Measurements from ENCODE around the gene DDX31.

GRCh38 chr9:132616725-132617124, 53.1 kb downstream of the DDX31 start:
- TF ChIP-seq FOXM1 (IDR thresholded peaks at IDR 0.05; ENCODE audit: borderline replicate concordance): no peak
- TF ChIP-seq NFRKB (IDR thresholded peaks at IDR 0.05): no peak
- TF ChIP-seq BHLHE40 (IDR thresholded peaks at IDR 0.05; ENCODE audit: borderline replicate concordance): no peak
- no peak for TF ChIP-seq HDGF (IDR thresholded peaks at IDR 0.05; ENCODE audit: borderline replicate concordance)
- TF ChIP-seq FOXK2 (IDR thresholded peaks at IDR 0.05): no peak
- TF ChIP-seq ZNF384 (IDR thresholded peaks at IDR 0.05): no peak
- no peak for TF ChIP-seq SP1 (IDR thresholded peaks at IDR 0.05)
- TF ChIP-seq ARNT (IDR thresholded peaks at IDR 0.05): no peak
- no peak for TF ChIP-seq CTBP1 (IDR thresholded peaks at IDR 0.05; ENCODE audit: borderline replicate concordance)
- no peak for TF ChIP-seq SUZ12 (IDR thresholded peaks at IDR 0.05)
- TF ChIP-seq FOXA1 (IDR thresholded peaks at IDR 0.05): no peak
- TF ChIP-seq PKNOX1 (IDR thresholded peaks at IDR 0.05): no peak
- no peak for TF ChIP-seq ELF4 (IDR thresholded peaks at IDR 0.05)
- TF ChIP-seq L3MBTL2 (conservative IDR thresholded peaks at IDR 0.05): no peak

Measured in HEK293T (cell line).